Measurements from ENCODE around the gene MCEMP1. TPM values are rescaled to one million over a fixed set of nuclear protein-coding genes. Genes with fewer than 3 reads are reported as not detected.

Gene MCEMP1
- polyA plus RNA-seq, 1 donor from 2014 or later = not detected

GRCh38 chr19:7718668-7719067 is 41.8 kb downstream of the MCEMP1 start:
- Histone ChIP-seq H3K36me3 (ENCODE audit: insufficient read depth, low read length) (no peaks in the 10 kb centered on the region), H3K4me3 (ENCODE audit: low read length) (no peak overlapping the region), H3K4me2 (ENCODE audit: low read length) (no peak overlapping the region), H3K27ac (ENCODE audit: low read length) (no peak overlapping the region), H3K9me3 (ENCODE audit: low read length) (no peaks in the 10 kb centered on the region), H2AFZ (ENCODE audit: low read depth, low read length) (no peak overlapping the region), H3K27me3 (ENCODE audit: insufficient read depth, low read depth, low read length) (no peaks in the 10 kb centered on the region), H4K20me1 (ENCODE audit: insufficient read depth) (no peaks in the 10 kb centered on the region), H3K9ac (ENCODE audit: low read length) (no peak overlapping the region), H3K9me2 (ENCODE audit: insufficient read depth, low read length) (no peaks in the 10 kb centered on the region), H3K79me2 (replicated peaks; ENCODE audit: insufficient read depth, low read length) (no peaks in the 10 kb centered on the region), H3F3A (ENCODE audit: insufficient read depth, low read length, poor library complexity, severe bottlenecking) (no peaks in the 10 kb centered on the region)
- TF ChIP-seq POLR2AphosphoS5 (IDR thresholded peaks at IDR 0.05) = no peak
- TF ChIP-seq REST (IDR thresholded peaks at IDR 0.05; ENCODE audit: borderline replicate concordance) = no peak
- no peak for TF ChIP-seq RAD21 (conservative IDR thresholded peaks at IDR 0.05)
- TF ChIP-seq MXI1 (conservative IDR thresholded peaks at IDR 0.05; ENCODE audit: poor library complexity, severe bottlenecking) = no peak
- TF ChIP-seq SMC3 (conservative IDR thresholded peaks at IDR 0.05; ENCODE audit: poor library complexity) = no peak
- no peak for TF ChIP-seq CTCF (IDR thresholded peaks at IDR 0.05; ENCODE audit: poor library complexity, severe bottlenecking)
- no peak for TF ChIP-seq TAF1 (IDR thresholded peaks at IDR 0.05; ENCODE audit: low read depth)

- H3K4me3 ChIP-seq (ENCODE audit: low read length) = no peak overlapping the region
- no peaks in the 10 kb centered on the region for H3F3A ChIP-seq (ENCODE audit: insufficient read depth, low read length, poor library complexity, severe bottlenecking)
- H3K79me2 ChIP-seq (replicated peaks; ENCODE audit: insufficient read depth, low read length) = no peaks in the 10 kb centered on the region
- H3K36me3 ChIP-seq (ENCODE audit: insufficient read depth, low read length) = no peaks in the 10 kb centered on the region
- no peaks in the 10 kb centered on the region for H4K20me1 ChIP-seq (ENCODE audit: insufficient read depth)
- TF ChIP-seq SMC3 (conservative IDR thresholded peaks at IDR 0.05; ENCODE audit: poor library complexity) (no peak), EZH2 (IDR thresholded peaks at IDR 0.05; ENCODE audit: borderline replicate concordance, insufficient read depth, low read length, poor library complexity, severe bottlenecking) (no peak), POLR2AphosphoS5 (IDR thresholded peaks at IDR 0.05) (no peak), TAF1 (IDR thresholded peaks at IDR 0.05; ENCODE audit: low read depth) (no peak), RAD21 (conservative IDR thresholded peaks at IDR 0.05) (no peak), MXI1 (conservative IDR thresholded peaks at IDR 0.05; ENCODE audit: poor library complexity, severe bottlenecking) (no peak), EP300 (conservative IDR thresholded peaks at IDR 0.05; ENCODE audit: poor library complexity, severe bottlenecking) (no peak), CTCF (IDR thresholded peaks at IDR 0.05; ENCODE audit: poor library complexity, severe bottlenecking) (no peak), REST (IDR thresholded peaks at IDR 0.05; ENCODE audit: borderline replicate concordance) (no peak)
- no peaks in the 10 kb centered on the region for H3K27me3 ChIP-seq (ENCODE audit: insufficient read depth, low read depth, low read length)
- no peak overlapping the region for H3K27ac ChIP-seq (ENCODE audit: low read length)
- no peak overlapping the region for H3K4me2 ChIP-seq (ENCODE audit: low read length)
- H3K9ac ChIP-seq (ENCODE audit: low read length) = no peak overlapping the region
- no peak overlapping the region for H2AFZ ChIP-seq (ENCODE audit: low read depth, low read length)
- H3K9me2 ChIP-seq (ENCODE audit: insufficient read depth, low read length) = no peaks in the 10 kb centered on the region
- H3K9me3 ChIP-seq (ENCODE audit: low read length) = no peaks in the 10 kb centered on the region
Measured at GRCh38 chr19:7720351-7720750, 43.5 kb downstream of the MCEMP1 start.
